Calu3 (cell line): ENCODE results near the gene ARHGAP9. TPM values are rescaled to one million over a fixed set of nuclear protein-coding genes. Genes with fewer than 3 reads are reported as not detected.
"Not testable (repeated sequence)": the region's sequence is repeated elsewhere in the genome, so short reads cannot be mapped to it uniquely, and the experiment has no call there.

Source experiments
- BruUV-seq: library from RNA; stranded (reverse); fragments of 400-500 nt; replicated peaks from 2 replicates; lab custom pipeline; 2021; lab: Mats Ljungman, UMichigan
- CTCF ChIA-PET: fragments of 300-600 bp; sonication (Branson Sonifier 250); formaldehyde crosslinking; loops from one replicate; lab custom pipeline; 2022; ENCODE audit warnings: antibody characterized with exemption; lab: Charles Lee
- DNase-seq: peaks from one replicate; pipeline ENCODE4 v3.0.0; 2022
- H3K27ac Mint-ChIP-seq: one replicate; pipeline ENCODE4 v1.8.0; 2022; ENCODE audit warnings: mixed read lengths; ENCODE audit not compliant: unreplicated experiment
- H3K27me3 Mint-ChIP-seq: one replicate; pipeline ENCODE4 v1.8.0; 2022; ENCODE audit warnings: mixed read lengths; ENCODE audit not compliant: unreplicated experiment
- H3K36me3 Mint-ChIP-seq: one replicate; pipeline ENCODE4 v1.8.0; 2022; ENCODE audit warnings: mild to moderate bottlenecking, moderate library complexity, mixed read lengths; ENCODE audit not compliant: insufficient read depth, unreplicated experiment
- H3K4me1 Mint-ChIP-seq: one replicate; pipeline ENCODE4 v1.8.0; 2022; ENCODE audit warnings: mild to moderate bottlenecking, low read depth, mixed read lengths; ENCODE audit not compliant: unreplicated experiment
- H3K4me3 Mint-ChIP-seq: one replicate; pipeline ENCODE4 v1.8.0; 2022; ENCODE audit warnings: mild to moderate bottlenecking, low read depth, moderate library complexity, mixed read lengths; ENCODE audit not compliant: unreplicated experiment
- H3K9me3 Mint-ChIP-seq: one replicate; pipeline ENCODE4 v1.8.0; 2022; ENCODE audit warnings: low read depth, mixed read lengths; ENCODE audit not compliant: unreplicated experiment
- CTCF ChIP-seq: fragments of 200-600 bp; IDR thresholded peaks from one replicate; pipeline ENCODE4 v1.8.0; 2022; ENCODE audit warnings: antibody characterized with exemption; ENCODE audit not compliant: unreplicated experiment
- intact Hi-C: fragments of 100-400 bp; cut with micrococcal nuclease; formaldehyde crosslinking; loops from one replicate; pipeline ENCODE4 v1.10.0; 2022; ENCODE audit not compliant: unreplicated experiment
- microRNA-seq: library from miRNA; unstranded; fragments of <30 nt; microRNA quantifications from one replicate; pipeline ENCODE4 v1.2.0, GENCODE V29; 2022
- total RNA-seq: library from RNA; stranded (reverse); gene quantifications from 2 replicates; pipeline ENCODE4 v1.2.3, GENCODE V29; 2022

The ARHGAP9 gene
- total RNA-seq, 1 experiment from 2014 or later = not detected

- CTCF ChIA-PET = interaction anchor here (0.8 to 1.4 kb wide), 5 partner anchors 9 to 122 kb away, joined by 3 to 8 read pairs (median 5); partner anchors contain the start of gene GLI1
- TSS peak; percentile 85 for BruUV-seq
- peaks cover 40% of the 10 kb centered on the region for H3K36me3 Mint-ChIP-seq
- H3K4me1 Mint-ChIP-seq = peaks cover 9% of the 10 kb centered on the region
- peak overlapping the region; percentile 95 for H3K4me3 Mint-ChIP-seq
- TF ChIP-seq CTCF = no peak
- intact Hi-C loops = no loop called here
- DNase-seq = no peak
- no peaks in the 10 kb centered on the region for H3K27me3 Mint-ChIP-seq
- no peaks in the 10 kb centered on the region for H3K9me3 Mint-ChIP-seq
- peak overlapping the region; percentile 97 for H3K27ac Mint-ChIP-seq
Measured at GRCh38 chr12:57429473-57430111, 50.1 kb downstream of the ARHGAP9 start.

- CTCF ChIA-PET = interaction anchor here (0.9 kb wide), 1 partner anchor 121 kb away, joined by 3 read pairs; no protein-coding TSS in a partner anchor
- H3K27me3 Mint-ChIP-seq = no peaks in the 10 kb centered on the region
- no TSS peak for BruUV-seq
- H3K4me3 Mint-ChIP-seq = peak overlapping the region; percentile 95
- H3K9me3 Mint-ChIP-seq = no peaks in the 10 kb centered on the region
- H3K4me1 Mint-ChIP-seq = peaks cover 9% of the 10 kb centered on the region
- peak overlapping the region; percentile 97 for H3K27ac Mint-ChIP-seq
- DNase-seq = no peak
- TF ChIP-seq CTCF = no peak
- H3K36me3 Mint-ChIP-seq = peaks cover 45% of the 10 kb centered on the region
- intact Hi-C loops = no loop called here
Measured at GRCh38 chr12:57428965-57429364, 50.7 kb downstream of the ARHGAP9 start.

- H3K4me1 Mint-ChIP-seq, DNase-seq, CTCF ChIA-PET, H3K4me3 Mint-ChIP-seq, BruUV-seq, H3K27me3 Mint-ChIP-seq, intact Hi-C loops, H3K27ac Mint-ChIP-seq, H3K9me3 Mint-ChIP-seq: not testable (repeated sequence)
- H3K36me3 Mint-ChIP-seq = peaks cover 51% of the 10 kb centered on the region
Measured at GRCh38 chr12:57426948-57427347, 52.7 kb downstream of the ARHGAP9 start.

Small RNA genes within 50 kb of the gene (microRNA-seq; reads per million reads assigned to microRNA genes)
- gene MIR616 (2.1 reads per million), gene MIR6758 (1.8 reads per million)

Other genes starting within 250 kb of the ARHGAP9 start
- 5.0 and 7.0 TPM in 2 replicates for gene STAC3, start 228.7 kb downstream of the ARHGAP9 start, total RNA-seq
- 77.3 and 87.6 TPM in 2 replicates for gene R3HDM2, start 48.8 kb downstream of the ARHGAP9 start, total RNA-seq
- gene INHBC, start 45.1 kb downstream of the ARHGAP9 start, total RNA-seq = not detected in 2 replicates
- gene INHBE, start 24.6 kb downstream of the ARHGAP9 start, total RNA-seq = 0.38 and 0.64 TPM in 2 replicates
- 0.54 and 0.61 TPM in 2 replicates for gene GLI1, start 20.1 kb downstream of the ARHGAP9 start, total RNA-seq
- 358 and 369 TPM in 2 replicates for gene MARS1, start 8.2 kb upstream of the ARHGAP9 start, total RNA-seq
- gene DDIT3, start 40.6 kb upstream of the ARHGAP9 start, total RNA-seq = 70.2 and 80.5 TPM in 2 replicates
- gene MBD6, start 43.0 kb upstream of the ARHGAP9 start, total RNA-seq = 119 and 127 TPM in 2 replicates
- 121 and 131 TPM in 2 replicates for gene DCTN2, start 67.3 kb upstream of the ARHGAP9 start, total RNA-seq
- gene KIF5A, start 70.2 kb upstream of the ARHGAP9 start, total RNA-seq = 0.10 TPM in 1 of 2 replicates, not detected in the other
- gene PIP4K2C, start 111.3 kb upstream of the ARHGAP9 start, total RNA-seq = 66.3 and 80.3 TPM in 2 replicates
- 23.1 and 25.9 TPM in 2 replicates for gene DTX3, start 125.0 kb upstream of the ARHGAP9 start, total RNA-seq
- 2.2 and 4.7 TPM in 2 replicates for gene ARHGEF25, start 131.6 kb upstream of the ARHGAP9 start, total RNA-seq
- 8.1 and 11.1 TPM in 2 replicates for gene B4GALNT1, start 153.3 kb upstream of the ARHGAP9 start, total RNA-seq
- 221 and 258 TPM in 2 replicates for gene OS9, start 214.3 kb upstream of the ARHGAP9 start, total RNA-seq